Heart right ventricle (tissue), 16 donors: ENCODE measurements around the gene FHIT. TPM values are rescaled to one million over a fixed set of nuclear protein-coding genes. Genes with fewer than 3 reads are reported as not detected.

Source experiments
- ATAC-seq, 8 donors: fragments of 200-7000 bp; cut with Tn5 transposase; one replicate each; pipeline ENCODE4 v1.9.1; 2020; ENCODE audit warnings: mild to moderate bottlenecking in 8 of 8, moderate library complexity in 8 of 8, moderate number of reproducible peaks in 1 of 8
- DNase-seq, 2 donors: peaks; one replicate each; pipeline ENCODE4 v3.0.0-alpha.2; 2020
- H3K27ac ChIP-seq, 10 donors: fragments of 200-600 bp; sonication (generic) in 2 of 10; one replicate each; pipeline versions ENCODE4 v1.5.0 to v1.8.0; 2020 to 2022; ENCODE audit warnings: mild to moderate bottlenecking in 3 of 10
- H3K27me3 ChIP-seq, 7 donors: fragments of 200-600 bp; one replicate each; pipeline ENCODE4 v1.8.0; 2021 to 2022; ENCODE audit warnings: mild to moderate bottlenecking in 2 of 7
- H3K36me3 ChIP-seq, 9 donors: fragments of 200-600 bp; sonication (generic) in 1 of 9; one replicate each; pipeline versions ENCODE4 v1.5.0 to v1.8.0; 2020 to 2022; ENCODE audit warnings: mild to moderate bottlenecking in 2 of 9
- H3K4me1 ChIP-seq, 9 donors: fragments of 200-600 bp; sonication (generic) in 1 of 9; one replicate each; pipeline versions ENCODE4 v1.5.0 to v1.8.0; 2020 to 2022; ENCODE audit warnings: mild to moderate bottlenecking in 4 of 9
- H3K4me3 ChIP-seq, 10 donors: fragments of 200-600 bp; sonication (generic) in 2 of 10; one replicate each; pipeline versions ENCODE4 v1.5.0 to v1.8.0; 2020 to 2022; ENCODE audit warnings: mild to moderate bottlenecking in 7 of 10, moderate library complexity in 2 of 10
- H3K9me3 ChIP-seq, 11 donors: fragments of 200-600 bp in 10 of 11; sonication (generic) in 2 of 11; one replicate each; pipeline versions ENCODE4 v1.5.0 to v1.8.0; 2013 to 2022; ENCODE audit warnings: mild to moderate bottlenecking in 2 of 11, control low read depth in 1 of 11, moderate library complexity in 1 of 11
- CTCF ChIP-seq, 9 donors: fragments of 200-600 bp; sonication (generic) in 2 of 9; IDR thresholded peaks; one replicate each; pipeline versions ENCODE4 v1.5.0 to v1.8.0; 2021 to 2022; ENCODE audit warnings: antibody characterized with exemption in 9 of 9, mild to moderate bottlenecking in 5 of 9, moderate library complexity in 1 of 9
- WGBS, 2 donors: extraction: QIAGEN DNeasy Blood & Tissue Kit; methylation state at CpG; one replicate each; pipeline ENCODE4 v1.1.7; 2013; ENCODE audit warnings: inconsistent platforms in 1 of 2; 5-methylcytosine and 5-hydroxymethylcytosine counted together
- intact Hi-C, 10 donors: fragments of 100-400 bp; cut with DNase I; formaldehyde crosslinking; loops; one replicate each; pipeline versions ENCODE4 v1.11.1 to v1.14.2; 2022
- polyA plus RNA-seq, 2 donors: library from polyadenylated mRNA; stranded (reverse); fragments of 200-250 nt; gene quantifications; one replicate each; pipeline ENCODE4 v1.2.3, GENCODE V29; 2013
- total RNA-seq, 10 donors: library from RNA; stranded (reverse); fragmentation: NEBNext Ultra II Directional in 3 of 10; extraction: Animal tissue kit (Norgen Biotek cat#: 25700) in 3 of 10; gene quantifications; one replicate each; pipeline versions ENCODE4 v1.2.1 to v1.2.4, GENCODE V29; 2021 to 2023
- donor health status: Arrhythmogenic right ventricular cardiomyopathy.
- donor health status: ischemic (EF 13 %, LVEDD 7.1; RV severe dilation, severe dysfunction).
- donor health status: healthy with polysubstance abuse.
- donor health status: DM: no; HTN: yes; CAD: no.
- donor health status: DM: no; HTN: no; CAD: no.
- donor health status: ischemic (EF 25% LVEDD 6.9; RV normal size, moderate dysfunction).
- donor health status: ischemic (EF 25% LVEDD 5.7; RV mildly dilated, moderate dysfunction).
- donor health status: healthy.
- donor health status: DM: yes; HTN: yes; CAD: no.
- donor health status: Ischemic cardiomyopathy.
- donor health status: ischemic (EF 35%, LVEDD 5.7; RV mildly dilated, moderate dysfunction).
- donor health status: nonischemic (EF 11% LVEDD 7.7; RV severe dilation, severe dysfunction).
- donor health status: DM: yes; HTN: yes; CAD: no.
- donor health status: PGD.
- donor health status: ischemic (EF 29% LVEDD 5.4; RV normal size, mild dysfunction).
- donor health status: nonischemic (EF 23%, LVEDD 6.1; RV moderate dilation, normal function).

Gene FHIT
- total and polyA plus RNA-seq, 12 donors: 4.7 to 25.5 (median 18.3) TPM

DNA sequence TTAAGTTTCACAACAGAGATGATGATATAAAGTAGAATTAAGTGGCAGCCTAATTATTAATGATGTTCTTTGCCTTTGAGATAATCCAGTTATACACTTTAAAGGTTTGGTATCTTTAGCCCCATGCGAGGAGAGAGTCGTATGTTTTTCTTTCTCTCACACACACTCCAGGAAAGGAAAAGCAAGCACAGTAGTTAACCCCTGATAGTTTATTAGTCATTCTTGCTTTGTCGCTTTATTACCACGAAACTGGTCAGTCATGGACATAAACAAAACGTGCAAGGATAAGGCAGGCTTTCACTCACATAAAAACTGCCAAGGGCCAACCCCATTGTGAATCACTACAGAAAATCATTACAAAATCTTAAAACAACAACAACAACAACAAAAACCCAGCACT, 866.9 kb downstream of the FHIT start:
- Histone ChIP-seq H3K4me1 (no peaks in the 10 kb centered on the region), H3K27me3 (no peaks in the 10 kb centered on the region), H3K9me3 (no peaks in the 10 kb centered on the region), H3K4me3 (no peak overlapping the region), H3K36me3 (no peaks in the 10 kb centered on the region), H3K27ac (no peak overlapping the region)
- ATAC-seq (no peak), DNase-seq (no peak)
- WGBS, 2 donors: 46 to 57% methylated on average over 5 of the region's 5 CpGs
- TF ChIP-seq CTCF (IDR thresholded peaks at IDR 0.05): no peak
- intact Hi-C loops: no loop called here

- intact Hi-C loops: no loop called here
- Histone ChIP-seq H3K4me3 (no peak overlapping the region), H3K27me3 (no peaks in the 10 kb centered on the region), H3K9me3 (no peaks in the 10 kb centered on the region), H3K4me1 (no peaks in the 10 kb centered on the region), H3K36me3 (no peaks in the 10 kb centered on the region), H3K27ac (no peak overlapping the region)
- no peak for TF ChIP-seq CTCF (IDR thresholded peaks at IDR 0.05)
- ATAC-seq: no peak
- 88 to 92% methylated on average over 2 of the region's 2 CpGs for WGBS, 2 donors
- DNase-seq: no peak
Observed at GRCh38 chr3:60383345-60383744, 867.9 kb downstream of the FHIT start.

- DNase-seq (no peak), ATAC-seq (no peak)
- Histone ChIP-seq H3K4me1 (peaks cover 0 to 7% (median 0%) of the 10 kb centered on the region in 9 donors), H3K9me3 (peaks cover 0 to 6% (median 0%) of the 10 kb centered on the region in 11 donors), H3K4me3 (no peak overlapping the region), H3K27me3 (no peaks in the 10 kb centered on the region), H3K36me3 (no peaks in the 10 kb centered on the region), H3K27ac (no peak overlapping the region)
- WGBS, 2 donors: 84 to 86% methylated on average over 2 of the region's 2 CpGs
- TF ChIP-seq CTCF (IDR thresholded peaks at IDR 0.05): no peak
- intact Hi-C loops: no loop called here
Observed at GRCh38 chr3:60366486-60366885, 884.8 kb downstream of the FHIT start.

- Histone ChIP-seq H3K4me3 (no peak overlapping the region), H3K4me1 (peaks cover 0 to 7% (median 0%) of the 10 kb centered on the region in 9 donors), H3K27ac (no peak overlapping the region), H3K9me3 (peaks cover 0 to 6% (median 0%) of the 10 kb centered on the region in 11 donors), H3K27me3 (no peaks in the 10 kb centered on the region), H3K36me3 (no peaks in the 10 kb centered on the region)
- TF ChIP-seq CTCF (IDR thresholded peaks at IDR 0.05): no peak
- intact Hi-C loops: no loop called here
- no peak for ATAC-seq
- DNase-seq: no peak
- WGBS, 2 donors: 0 to 47% methylated on average over 2 of the region's 2 CpGs
Observed at GRCh38 chr3:60365360-60365759, 885.9 kb downstream of the FHIT start.
